Measurements from ENCODE around the gene ZBTB4. TPM values are rescaled to one million over a fixed set of nuclear protein-coding genes. Genes with fewer than 3 reads are reported as not detected.
A peak's percentile ranks its signal among the peaks of the same experiment; 100 is the strongest.

Gene ZBTB4
- total RNA-seq, 1 donor from 2014 or later, result 84.7 TPM

- Histone ChIP-seq H3K36me3 (no peaks in the 10 kb centered on the region), H3K4me3 (peak overlapping the region; percentile 71), H3K27me3 (peaks cover 22% of the 10 kb centered on the region), H3K27ac (peak overlapping the region; percentile 48), H3K9me3 (no peaks in the 10 kb centered on the region), H3K4me1 (peaks cover 46% of the 10 kb centered on the region)
- peak; percentile 87 for ATAC-seq
- intact Hi-C loops (cut with DNase I), result no loop called here
- peak; percentile 82 for TF ChIP-seq CTCF (IDR thresholded peaks at IDR 0.05)
- DNase-seq, result peak; percentile 94
These were observed 42.7 kb downstream of the ZBTB4 start for GRCh38 chr17:7436556-7437368.

GRCh38 chr17:7435676-7436555 lies 43.5 kb downstream of the ZBTB4 start:
- H3K27me3 ChIP-seq, result peaks cover 21% of the 10 kb centered on the region
- intact Hi-C loops (cut with DNase I), result no loop called here

GRCh38 chr17:7432296-7432695 lies 47.1 kb downstream of the ZBTB4 start:
- intact Hi-C loops (cut with DNase I), result no loop called here

More at GRCh38 chr17:7435676-7436555, 43.5 kb downstream of the ZBTB4 start:
- TF ChIP-seq CTCF (IDR thresholded peaks at IDR 0.05), result peak; percentile 21
- H3K4me1 ChIP-seq, result peaks cover 46% of the 10 kb centered on the region
- peak; percentile 11 for ATAC-seq
- H3K4me3 ChIP-seq, result peak overlapping the region; percentile 71
- H3K27ac ChIP-seq, result peak overlapping the region; percentile 72
- peak; percentile 84 for DNase-seq
- H3K9me3 ChIP-seq, result no peaks in the 10 kb centered on the region
- H3K36me3 ChIP-seq, result no peaks in the 10 kb centered on the region

GRCh38 chr17:7431231-7431630 lies 48.2 kb downstream of the ZBTB4 start:
- intact Hi-C loops (cut with DNase I), result no loop called here
- Histone ChIP-seq H3K27me3 (no peaks in the 10 kb centered on the region), H3K4me3 (no peak overlapping the region), H3K27ac (no peak overlapping the region), H3K4me1 (peaks cover 8% of the 10 kb centered on the region), H3K9me3 (no peaks in the 10 kb centered on the region), H3K36me3 (no peaks in the 10 kb centered on the region)
- DNase-seq (no peak), ATAC-seq (no peak)
- no peak for TF ChIP-seq CTCF (IDR thresholded peaks at IDR 0.05)

More at GRCh38 chr17:7432296-7432695, 47.1 kb downstream of the ZBTB4 start:
- H3K27me3 ChIP-seq, result no peaks in the 10 kb centered on the region
- no peak for TF ChIP-seq CTCF (IDR thresholded peaks at IDR 0.05)
- no peak for DNase-seq
- no peaks in the 10 kb centered on the region for H3K9me3 ChIP-seq
- H3K4me1 ChIP-seq, result peaks cover 17% of the 10 kb centered on the region
- no peak overlapping the region for H3K27ac ChIP-seq
- H3K36me3 ChIP-seq, result no peaks in the 10 kb centered on the region
- ATAC-seq, result no peak
- no peak overlapping the region for H3K4me3 ChIP-seq

- Histone ChIP-seq H3K36me3 (no peaks in the 10 kb centered on the region), H3K27me3 (no peaks in the 10 kb centered on the region), H3K27ac (no peak overlapping the region), H3K4me1 (no peaks in the 10 kb centered on the region), H3K4me3 (no peak overlapping the region), H3K9me3 (no peaks in the 10 kb centered on the region)
- DNase-seq, result no peak
- ATAC-seq, result peak; percentile 6
- intact Hi-C loops (cut with DNase I), result no loop called here
- TF ChIP-seq CTCF (IDR thresholded peaks at IDR 0.05), result no peak
These were observed 49.7 kb downstream of the ZBTB4 start for GRCh38 chr17:7429722-7430121.

Measured in upper lobe of right lung (tissue), 1 donor.